GM12874 (cell line): ENCODE data around the gene VSX1.

Source experiments
- CTCF ChIP-seq: IDR thresholded peaks from 2 replicates; pipeline ENCODE4 v1.5.1; 2011; ENCODE audit warnings: low read depth, mild to moderate bottlenecking, control low read depth, low read length, moderate library complexity; ENCODE audit not compliant: insufficient read depth

Gene VSX1

GRCh38 chr20:25120920-25121319 is 39.0 kb upstream of the VSX1 start:
- no peak for TF ChIP-seq CTCF

- TF ChIP-seq CTCF: no peak
Observed at GRCh38 chr20:25120457-25120856, 38.5 kb upstream of the VSX1 start.

GRCh38 chr20:25118529-25118928 is 36.6 kb upstream of the VSX1 start:
- no peak for TF ChIP-seq CTCF

GRCh38 chr20:25117990-25118389 is 36.0 kb upstream of the VSX1 start:
- TF ChIP-seq CTCF: no peak

GRCh38 chr20:25116739-25117458 is 35.0 kb upstream of the VSX1 start:
- TF ChIP-seq CTCF: no peak

- no peak for TF ChIP-seq CTCF
Observed at GRCh38 chr20:25103526-25103925, 21.6 kb upstream of the VSX1 start.

- no peak for TF ChIP-seq CTCF
Observed at GRCh38 chr20:25100914-25101313, 19.0 kb upstream of the VSX1 start.
